OCI-M2 (cell line): ENCODE measurements around the gene PTPRN2.

Experiments
- DNase-seq: peaks from one replicate; lab custom pipeline; 2025; ENCODE audit not compliant: unreplicated experiment; lab: John Stamatoyannopoulos, UW

PTPRN2 gene

GRCh38 chr7:157763279-157764000, 824.2 kb downstream of the PTPRN2 start:
- DNase-seq = no peak

DNA sequence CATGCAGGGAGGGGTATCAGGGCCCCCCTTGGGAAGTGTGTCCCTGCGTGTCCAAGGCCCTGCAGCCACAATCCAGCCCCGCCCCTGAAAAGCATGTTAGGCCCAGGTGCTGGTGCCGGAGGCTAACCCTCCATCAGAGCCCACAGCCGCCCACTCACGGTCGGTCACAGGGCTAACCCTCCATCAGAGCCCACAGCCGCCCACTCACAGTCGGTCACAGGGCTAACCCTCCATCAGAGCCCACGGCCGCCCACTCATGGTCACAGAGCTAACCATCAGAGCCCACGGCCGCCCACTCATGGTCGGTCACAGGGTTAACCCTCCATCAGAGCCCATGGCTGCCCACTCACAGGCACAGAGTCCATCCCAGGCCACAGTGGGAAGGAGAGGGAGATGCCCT, 824.8 kb downstream of the PTPRN2 start:
- no peak for DNase-seq

- DNase-seq = no peak
These were observed 827.5 kb downstream of the PTPRN2 start for GRCh38 chr7:157760004-157760730.

DNA sequence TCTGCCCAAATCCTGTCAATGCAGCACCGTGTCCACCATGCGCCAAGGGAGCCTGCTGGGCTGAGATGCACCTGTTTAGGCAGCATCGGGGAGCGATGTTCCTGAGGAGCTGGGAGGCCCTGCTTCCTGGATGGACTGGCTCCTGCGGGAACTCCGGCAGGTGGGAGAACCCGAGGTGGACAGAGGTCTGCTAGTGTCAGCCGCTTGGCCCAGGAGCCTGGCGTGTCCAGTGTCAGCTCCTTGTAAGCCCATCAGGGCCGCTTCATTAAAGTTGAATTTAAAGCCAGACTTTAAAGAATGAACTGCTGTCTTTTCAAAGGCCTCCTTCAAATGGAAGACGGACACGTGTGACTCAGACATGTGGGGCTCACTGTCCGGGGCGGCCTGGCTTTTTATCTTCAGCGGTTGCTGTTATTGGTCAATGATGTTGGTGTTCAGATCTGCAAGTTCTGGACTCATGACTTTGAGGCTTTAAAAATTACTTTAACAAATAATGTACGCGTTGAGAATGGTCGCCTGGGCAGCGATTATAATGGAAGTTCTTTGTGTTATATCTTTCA, 828.3 kb downstream of the PTPRN2 start:
- DNase-seq = no peak

GRCh38 chr7:157758468-157759245, 829.0 kb downstream of the PTPRN2 start:
- DNase-seq = no peak

- DNase-seq = no peak
These were observed 829.7 kb downstream of the PTPRN2 start for GRCh38 chr7:157757776-157758467.

GRCh38 chr7:157757211-157757610, 830.4 kb downstream of the PTPRN2 start:
- DNase-seq = no peak

DNA sequence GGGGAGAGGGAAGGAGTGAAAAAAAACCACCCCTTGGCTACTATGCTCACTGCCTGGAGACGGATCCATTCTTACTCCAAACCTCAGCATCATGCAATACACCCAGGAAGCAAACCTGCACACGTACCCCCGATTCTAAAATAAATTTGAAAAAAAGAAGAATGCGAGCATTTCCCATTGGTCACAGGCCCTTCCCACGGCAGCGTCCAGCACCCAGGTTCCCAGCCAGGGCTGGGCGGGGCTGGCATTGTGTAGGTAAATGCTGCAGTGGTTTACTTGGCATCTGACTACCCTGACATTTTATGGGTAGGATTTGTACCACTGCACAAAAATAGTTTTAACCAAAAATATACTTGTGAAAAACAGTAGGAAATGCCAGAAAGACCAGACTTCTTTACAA, 831.9 kb downstream of the PTPRN2 start:
- no peak for DNase-seq

- DNase-seq = no peak
These were observed 833.2 kb downstream of the PTPRN2 start for GRCh38 chr7:157754416-157754790.

DNA sequence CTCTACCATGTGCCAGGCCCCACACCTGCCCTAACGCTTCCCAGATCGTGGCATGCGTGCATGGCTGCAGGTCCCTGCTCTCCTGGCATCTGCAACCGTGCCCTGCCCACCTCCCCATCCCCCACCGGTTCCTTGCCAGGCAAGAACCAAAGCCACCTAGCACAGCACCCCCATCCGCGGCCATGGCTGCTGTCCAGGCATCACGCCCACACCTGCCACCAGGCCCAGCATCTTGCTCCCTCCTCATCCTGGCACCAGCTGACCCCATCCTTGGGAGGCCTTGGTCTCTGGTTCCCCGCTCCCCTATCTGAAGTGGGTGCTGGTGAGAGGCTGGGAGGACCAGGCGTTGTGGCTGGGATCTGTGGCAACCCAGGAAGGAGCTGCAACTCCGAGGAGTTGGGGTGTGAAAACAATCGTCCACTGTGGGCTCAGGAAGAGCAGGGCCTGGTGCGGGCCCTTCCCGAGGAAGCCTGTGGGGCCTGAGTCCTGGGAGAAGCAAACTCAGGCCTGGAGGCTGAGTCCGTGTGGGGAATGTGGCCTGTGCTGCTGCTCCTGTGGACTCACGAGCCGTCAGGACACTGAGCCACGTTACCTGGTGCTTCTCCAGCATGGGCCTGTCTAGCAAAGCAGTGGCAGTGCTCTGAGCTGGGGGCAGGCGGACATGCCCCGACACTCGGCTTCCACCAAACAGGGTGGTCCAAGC, 833.8 kb downstream of the PTPRN2 start:
- no peak for DNase-seq

DNA sequence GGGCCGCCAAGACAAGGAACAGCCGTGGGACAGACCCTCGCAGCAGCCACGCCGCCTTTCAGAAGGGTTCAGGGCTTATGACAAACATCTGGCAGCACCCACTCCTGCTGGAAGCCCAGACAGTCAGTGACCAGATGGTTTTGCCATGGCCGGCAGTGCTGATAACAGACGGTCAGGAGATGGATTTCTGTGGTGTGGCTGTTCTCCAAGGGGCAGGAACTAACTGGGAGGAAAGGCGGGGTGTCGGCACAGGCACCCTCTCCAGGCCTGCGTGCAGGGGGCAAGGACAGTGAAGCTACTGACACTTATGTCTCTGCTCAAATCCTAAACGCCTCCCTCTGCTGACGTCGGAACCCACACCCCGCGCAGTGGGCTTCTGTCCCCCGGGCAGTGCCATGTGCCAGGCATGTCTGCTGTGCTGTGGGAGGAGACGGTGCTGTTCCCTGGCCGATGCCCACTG, 834.8 kb downstream of the PTPRN2 start:
- DNase-seq = no peak

- no peak for DNase-seq
These were observed 835.5 kb downstream of the PTPRN2 start for GRCh38 chr7:157751951-157752673.

DNA sequence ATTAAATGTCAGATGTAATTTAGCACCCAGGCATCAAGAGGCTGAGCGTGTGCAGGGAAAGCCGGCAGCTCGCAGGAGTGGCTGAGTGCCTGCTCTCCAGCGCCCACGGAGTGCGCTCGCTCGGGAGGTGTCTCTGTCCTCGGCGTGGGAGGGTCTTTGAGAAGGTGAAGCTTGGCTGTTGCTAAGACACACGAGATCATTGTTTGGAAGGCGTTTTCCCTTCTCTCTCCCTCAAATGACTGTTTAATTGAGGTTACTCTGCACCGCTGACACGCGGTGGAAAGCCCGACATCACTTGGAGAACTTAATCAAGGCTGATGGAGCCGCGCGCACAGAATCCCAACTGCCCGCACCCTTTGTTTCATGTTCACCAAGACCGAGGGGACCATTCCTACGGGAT, 836.2 kb downstream of the PTPRN2 start:
- DNase-seq = no peak

- DNase-seq = no peak
These were observed 837.3 kb downstream of the PTPRN2 start for GRCh38 chr7:157750291-157750690.

GRCh38 chr7:157745721-157746709, 841.6 kb downstream of the PTPRN2 start:
- no peak for DNase-seq

DNA sequence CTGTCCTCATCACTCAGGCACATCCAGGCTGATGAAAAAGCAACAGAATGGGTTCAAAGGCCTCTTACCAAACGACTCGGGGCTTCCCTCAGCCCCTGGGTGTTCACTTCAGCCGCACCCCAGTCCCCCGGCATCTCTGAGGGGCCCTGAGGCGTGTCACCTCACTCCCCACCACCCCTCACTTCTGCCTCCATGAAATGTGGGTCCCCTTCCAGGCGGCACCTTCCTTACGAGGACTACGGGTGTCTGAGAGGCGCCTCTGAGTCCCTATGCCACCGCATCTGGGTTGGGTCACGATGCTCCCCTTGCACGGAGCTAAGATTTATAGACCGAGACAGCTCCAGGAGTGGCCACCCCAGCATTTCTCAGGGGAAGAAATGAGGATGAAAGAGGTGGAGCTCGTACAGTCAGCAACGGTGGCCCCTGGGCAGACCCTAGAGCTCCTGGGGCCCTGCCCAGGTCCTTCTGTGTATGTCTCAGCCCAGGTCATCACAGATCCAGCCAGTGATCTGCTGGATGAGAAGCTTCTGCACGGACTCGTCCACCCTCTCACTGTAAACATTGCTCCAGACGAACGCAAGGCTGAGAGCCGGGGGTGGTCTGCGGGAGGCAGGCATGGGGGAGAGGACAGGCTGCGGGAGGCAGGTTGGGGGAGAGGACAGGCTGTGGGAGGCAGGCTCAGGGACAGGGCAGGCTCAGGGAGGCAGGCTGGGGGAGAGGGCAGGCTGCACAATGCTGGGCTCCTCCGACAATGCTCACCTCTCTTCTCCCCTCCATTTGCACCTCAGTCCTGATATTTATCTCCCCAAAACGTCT, 842.6 kb downstream of the PTPRN2 start:
- DNase-seq = no peak

DNA sequence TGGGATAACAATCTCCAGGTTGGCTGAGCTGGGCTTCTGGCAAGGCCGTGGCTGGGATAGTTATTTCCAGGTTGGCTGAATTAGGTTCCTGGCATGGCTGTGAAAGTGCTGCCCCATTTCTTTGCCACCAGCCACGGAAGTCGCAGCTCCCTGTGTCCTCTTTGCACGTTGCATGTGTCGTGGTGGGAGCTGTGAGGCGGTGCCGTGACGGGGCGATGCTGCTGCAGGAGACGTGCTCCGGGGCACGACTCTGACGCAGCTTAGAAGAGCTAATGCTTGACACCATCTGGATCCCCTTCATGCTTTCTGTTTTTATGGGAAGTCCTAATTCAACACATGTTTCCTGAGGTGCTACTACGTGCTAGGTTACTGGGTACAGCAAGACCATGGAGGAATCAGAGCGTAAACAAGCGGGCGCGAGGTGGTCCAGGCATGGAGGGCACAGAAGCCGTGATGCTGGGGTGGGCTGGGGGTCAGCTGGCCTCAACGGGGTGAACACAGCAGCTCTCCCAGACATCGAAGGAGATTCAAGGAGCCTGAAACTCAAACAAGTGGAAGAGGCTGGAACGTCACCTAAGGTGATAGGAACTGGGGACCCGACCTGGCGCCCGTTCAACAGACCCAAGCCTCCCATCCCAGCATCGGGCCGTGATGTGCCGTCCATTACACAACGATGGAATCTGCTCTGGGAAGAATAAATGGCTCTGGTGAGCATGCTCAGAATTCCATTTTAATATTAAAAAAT, 843.7 kb downstream of the PTPRN2 start:
- DNase-seq = no peak
